Suprapubic skin (tissue), 4 donors: Measurements from ENCODE around the gene NR2C1. TPM values are rescaled to one million over a fixed set of nuclear protein-coding genes. Genes with fewer than 3 reads are reported as not detected.
A peak's percentile ranks its signal among the peaks of the same experiment; 100 is the strongest.

ENCODE experiments used
- DNase-seq, 2 donors: peaks; one replicate each; pipeline ENCODE4 v3.0.0-alpha.2; 2019; ENCODE audit warnings: low spot score in 2 of 2
- H3K27ac ChIP-seq: fragments of 200-600 bp; sonication (generic); one replicate; pipeline ENCODE4 v1.5.1; 2019
- H3K27me3 ChIP-seq: fragments of 200-600 bp; sonication (generic); one replicate; pipeline ENCODE4 v1.5.1; 2019
- H3K36me3 ChIP-seq: fragments of 200-600 bp; sonication (generic); one replicate; pipeline ENCODE4 v1.5.1; 2019
- H3K4me1 ChIP-seq: fragments of 200-600 bp; sonication (generic); one replicate; pipeline ENCODE4 v1.5.1; 2019
- H3K4me3 ChIP-seq: fragments of 200-600 bp; sonication (generic); one replicate; pipeline ENCODE4 v1.5.1; 2019; ENCODE audit warnings: mild to moderate bottlenecking
- H3K9me3 ChIP-seq: fragments of 200-600 bp; sonication (generic); one replicate; pipeline ENCODE4 v1.5.1; 2019
- CTCF ChIP-seq, 2 donors: fragments of 200-600 bp in 1 of 2; fragments of 450-650 bp in 1 of 2; sonication (generic) in 1 of 2; IDR thresholded peaks; one replicate each; pipeline ENCODE4 v1.5.1; 2016 to 2019; ENCODE audit warnings: antibody characterized with exemption in 2 of 2, mild to moderate bottlenecking in 1 of 2, moderate library complexity in 1 of 2
- EP300 ChIP-seq: sonication (generic); formaldehyde crosslinking; IDR thresholded peaks from one replicate; pipeline ENCODE4 v1.6.1; 2017; ENCODE audit warnings: antibody characterized with exemption
- POLR2A ChIP-seq, 2 donors: fragments of 450-650 bp; IDR thresholded peaks; one replicate each; pipeline ENCODE4 v1.6.1; 2017; ENCODE audit warnings: antibody characterized with exemption in 2 of 2, mild to moderate bottlenecking in 2 of 2, moderate library complexity in 2 of 2
- POLR2AphosphoS5 ChIP-seq, 3 donors: sonication (generic); formaldehyde crosslinking; IDR thresholded peaks; one replicate each; pipeline ENCODE4 v1.6.1; 2017; ENCODE audit warnings: antibody characterized with exemption in 3 of 3
- WGBS: methylation state at CpG from one replicate; pipeline ENCODE4 v1.1.5; 2018; 5-methylcytosine and 5-hydroxymethylcytosine counted together
- total RNA-seq, 4 donors: library from RNA; depleted of rRNA; stranded (reverse); fragments of >200 nt; gene quantifications; one replicate each; pipeline ENCODE4 v1.1.0, GENCODE V29; 2016

Gene NR2C1
- total RNA-seq, 4 donors from 2014 or later = 24.1 to 81.1 (median 29.4) TPM

DNA sequence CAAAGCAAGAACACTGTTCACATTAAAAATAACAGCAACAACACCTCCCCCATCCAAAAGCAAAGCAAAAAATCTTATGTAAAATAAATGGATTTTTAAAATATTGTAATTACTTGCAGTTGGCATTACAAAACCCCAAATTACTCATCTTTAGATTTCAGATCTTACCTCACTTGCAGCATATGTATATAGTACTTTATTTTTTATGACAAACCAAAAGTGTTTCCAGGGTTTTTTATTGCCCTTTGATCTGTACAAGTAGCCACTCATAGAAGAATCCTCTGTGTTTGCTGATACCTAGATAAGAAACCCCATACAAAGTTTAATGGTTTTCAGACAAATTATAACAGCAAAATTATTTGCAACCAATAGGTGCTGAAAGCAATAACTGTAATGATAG lies 12.2 kb upstream of the NR2C1 start:
- Histone ChIP-seq H3K36me3 (peaks cover 19% of the 10 kb centered on the region), H3K27ac (no peak overlapping the region), H3K4me1 (no peaks in the 10 kb centered on the region), H3K27me3 (no peaks in the 10 kb centered on the region), H3K9me3 (no peaks in the 10 kb centered on the region), H3K4me3 (no peak overlapping the region)
- TF ChIP-seq CTCF (IDR thresholded peaks at IDR 0.05) = no peak
- DNase-seq = no peak

DNA sequence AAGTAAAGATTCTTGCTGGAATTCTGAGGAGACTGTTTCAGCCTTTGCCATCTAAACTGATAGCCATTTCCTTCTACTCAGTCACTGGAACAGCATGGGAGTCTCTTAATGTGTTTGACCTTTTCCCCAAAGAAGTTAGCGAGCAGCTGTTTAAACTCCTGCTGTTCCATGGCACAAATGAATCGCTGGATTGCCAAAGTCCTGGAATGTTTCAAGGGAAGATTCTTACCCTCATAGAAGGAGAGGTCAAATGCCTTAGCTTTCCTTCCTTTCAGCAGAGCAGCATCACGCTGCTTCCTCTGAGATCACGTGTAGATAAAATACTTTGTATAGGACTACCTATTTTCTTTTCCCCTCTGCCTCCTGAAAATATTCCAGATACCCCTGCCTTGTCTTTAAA lies 10.5 kb upstream of the NR2C1 start:
- Histone ChIP-seq H3K27me3 (no peaks in the 10 kb centered on the region), H3K4me3 (no peak overlapping the region), H3K4me1 (no peaks in the 10 kb centered on the region), H3K9me3 (no peaks in the 10 kb centered on the region), H3K27ac (no peak overlapping the region), H3K36me3 (peaks cover 7% of the 10 kb centered on the region)
- no peak for DNase-seq
- TF ChIP-seq EP300 (no peak), CTCF (IDR thresholded peaks at IDR 0.05) (no peak), POLR2A (IDR thresholded peaks at IDR 0.05) (no peak), POLR2AphosphoS5 (IDR thresholded peaks at IDR 0.05) (peak in 1 of 3 donors; percentile 8)
- WGBS = 47% methylated on average over 4 of the region's 4 CpGs

DNA sequence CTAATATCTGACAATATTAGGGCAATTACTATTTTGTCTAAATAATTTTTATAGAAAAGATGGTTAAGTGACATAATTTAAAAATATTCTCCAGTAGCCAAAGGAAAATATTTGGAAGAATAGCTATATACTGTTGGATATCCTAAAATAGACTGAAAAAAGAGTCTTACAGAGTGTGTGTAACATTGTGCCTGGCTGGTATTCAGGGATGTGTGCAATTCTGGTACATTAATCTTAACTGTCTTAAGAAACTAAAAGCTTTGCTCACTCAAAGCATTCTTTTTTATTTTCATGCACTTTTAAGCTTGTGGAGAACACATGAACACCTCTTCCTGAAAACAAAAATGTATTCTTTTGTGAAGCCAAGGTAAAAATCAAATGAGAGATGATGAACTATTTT lies 10.1 kb upstream of the NR2C1 start:
- Histone ChIP-seq H3K4me1 (no peaks in the 10 kb centered on the region), H3K9me3 (no peaks in the 10 kb centered on the region), H3K27ac (no peak overlapping the region), H3K4me3 (no peak overlapping the region), H3K27me3 (no peaks in the 10 kb centered on the region), H3K36me3 (peaks cover 3% of the 10 kb centered on the region)
- no peak for TF ChIP-seq POLR2AphosphoS5 (IDR thresholded peaks at IDR 0.05)
- no peak for TF ChIP-seq EP300
- TF ChIP-seq POLR2A (IDR thresholded peaks at IDR 0.05) = no peak
- TF ChIP-seq CTCF (IDR thresholded peaks at IDR 0.05) = no peak
- no peak for DNase-seq

- DNase-seq = no peak
- no peaks in the 10 kb centered on the region for H3K9me3 ChIP-seq
- no peak overlapping the region for H3K27ac ChIP-seq
- H3K27me3 ChIP-seq = no peaks in the 10 kb centered on the region
- TF ChIP-seq POLR2AphosphoS5 (IDR thresholded peaks at IDR 0.05) (no peak), CTCF (IDR thresholded peaks at IDR 0.05) (no peak), POLR2A (IDR thresholded peaks at IDR 0.05) (no peak), EP300 (no peak)
- 84% methylated on average over 4 of the region's 4 CpGs for WGBS
- H3K4me3 ChIP-seq = no peak overlapping the region
- H3K4me1 ChIP-seq = peaks cover 2% of the 10 kb centered on the region
- no peaks in the 10 kb centered on the region for H3K36me3 ChIP-seq
These were observed 3.9 kb upstream of the NR2C1 start for GRCh38 chr12:95077341-95077740.

- 64% methylated on average over 5 of the region's 5 CpGs for WGBS
- TF ChIP-seq CTCF (IDR thresholded peaks at IDR 0.05) (no peak), POLR2AphosphoS5 (IDR thresholded peaks at IDR 0.05) (no peak), EP300 (no peak), POLR2A (IDR thresholded peaks at IDR 0.05) (no peak)
These were observed 1.3 kb upstream of the NR2C1 start for GRCh38 chr12:95074766-95075165.

More at GRCh38 chr12:95074766-95075165, 1.3 kb upstream of the NR2C1 start:
- H3K36me3 ChIP-seq = no peaks in the 10 kb centered on the region
- no peak overlapping the region for H3K4me3 ChIP-seq
- no peaks in the 10 kb centered on the region for H3K27me3 ChIP-seq
- H3K27ac ChIP-seq = no peak overlapping the region
- no peaks in the 10 kb centered on the region for H3K9me3 ChIP-seq
- H3K4me1 ChIP-seq = peaks cover 8% of the 10 kb centered on the region
- DNase-seq = no peak
